ENCODE results near the gene CHCHD10.

Gene CHCHD10

GRCh38 chr22:23781065-23781464 lies 13.3 kb upstream of the CHCHD10 start:
- Mint-ChIP-seq H3K9me3 (no peaks in the 10 kb centered on the region), H3K27me3 (ENCODE audit: low read depth, poor library complexity) (no peaks in the 10 kb centered on the region), H3K4me1 (peaks cover 20% of the 10 kb centered on the region), H3K27ac (no peak overlapping the region), H3K4me3 (no peak overlapping the region), H3K36me3 (ENCODE audit: low read depth) (no peaks in the 10 kb centered on the region)
- no peak for DNase-seq
- TF ChIP-seq CTCF (IDR thresholded peaks at IDR 0.05) = no peak

DNA sequence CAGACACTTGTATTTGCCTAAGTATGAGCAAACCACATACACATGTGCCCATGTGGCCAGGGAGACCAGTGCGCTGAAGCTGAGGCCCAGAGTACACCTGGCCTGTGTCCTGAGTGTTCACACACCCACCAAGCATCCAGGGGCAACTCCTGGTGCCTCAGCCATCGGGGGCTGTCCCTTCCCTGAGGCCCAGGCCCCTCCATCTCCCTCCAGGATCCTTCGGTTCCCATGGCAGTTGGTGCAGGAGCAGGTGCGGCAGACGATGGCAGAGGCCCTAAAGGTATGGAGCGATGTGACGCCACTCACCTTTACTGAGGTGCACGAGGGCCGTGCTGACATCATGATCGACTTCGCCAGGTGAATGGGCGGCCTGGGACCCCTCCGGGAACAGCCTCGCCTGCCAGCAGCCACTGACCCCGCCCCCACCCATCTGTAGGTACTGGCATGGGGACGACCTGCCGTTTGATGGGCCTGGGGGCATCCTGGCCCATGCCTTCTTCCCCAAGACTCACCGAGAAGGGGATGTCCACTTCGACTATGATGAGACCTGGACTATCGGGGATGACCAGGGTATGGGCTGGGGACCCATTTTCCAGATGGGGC lies 12.5 kb upstream of the CHCHD10 start:
- H3K9me3 Mint-ChIP-seq = no peaks in the 10 kb centered on the region
- H3K27ac Mint-ChIP-seq = no peak overlapping the region
- no peaks in the 10 kb centered on the region for H3K27me3 Mint-ChIP-seq (ENCODE audit: low read depth, poor library complexity)
- H3K4me3 Mint-ChIP-seq = no peak overlapping the region
- H3K36me3 Mint-ChIP-seq (ENCODE audit: low read depth) = no peaks in the 10 kb centered on the region
- H3K4me1 Mint-ChIP-seq = peaks cover 26% of the 10 kb centered on the region
- TF ChIP-seq CTCF (IDR thresholded peaks at IDR 0.05) = no peak
- DNase-seq = no peak

GRCh38 chr22:23779731-23780130 lies 12.0 kb upstream of the CHCHD10 start:
- peaks cover 29% of the 10 kb centered on the region for H3K4me1 Mint-ChIP-seq
- no peaks in the 10 kb centered on the region for H3K9me3 Mint-ChIP-seq
- no peak overlapping the region for H3K27ac Mint-ChIP-seq
- no peak overlapping the region for H3K4me3 Mint-ChIP-seq
- no peaks in the 10 kb centered on the region for H3K36me3 Mint-ChIP-seq (ENCODE audit: low read depth)
- no peak for TF ChIP-seq CTCF (IDR thresholded peaks at IDR 0.05)
- H3K27me3 Mint-ChIP-seq (ENCODE audit: low read depth, poor library complexity) = no peaks in the 10 kb centered on the region
- no peak for DNase-seq

- no peak for TF ChIP-seq CTCF (IDR thresholded peaks at IDR 0.05)
- DNase-seq = no peak
- H3K9me3 Mint-ChIP-seq = no peaks in the 10 kb centered on the region
- no peak overlapping the region for H3K27ac Mint-ChIP-seq
- H3K27me3 Mint-ChIP-seq (ENCODE audit: low read depth, poor library complexity) = no peaks in the 10 kb centered on the region
- no peaks in the 10 kb centered on the region for H3K36me3 Mint-ChIP-seq (ENCODE audit: low read depth)
- no peak overlapping the region for H3K4me3 Mint-ChIP-seq
- peaks cover 35% of the 10 kb centered on the region for H3K4me1 Mint-ChIP-seq
Observed at GRCh38 chr22:23779083-23779482, 11.3 kb upstream of the CHCHD10 start.

DNA sequence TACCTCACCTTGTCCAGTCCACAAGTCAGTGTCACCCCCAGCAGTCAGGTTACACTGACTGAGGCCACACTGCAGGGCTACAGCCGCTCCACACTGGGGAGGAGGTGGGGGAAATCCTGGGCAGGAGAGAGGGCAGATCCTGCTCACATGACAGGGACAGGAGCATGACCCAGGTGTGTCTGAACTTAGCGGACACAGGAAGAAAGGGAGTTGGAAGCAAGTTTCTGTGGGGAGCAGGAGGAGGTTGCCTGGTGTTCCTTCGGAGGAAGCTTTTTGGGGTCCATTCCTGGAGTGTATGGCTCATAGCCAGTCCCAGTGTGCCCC lies 10.8 kb upstream of the CHCHD10 start:
- Mint-ChIP-seq H3K4me1 (peaks cover 41% of the 10 kb centered on the region), H3K36me3 (ENCODE audit: low read depth) (no peaks in the 10 kb centered on the region), H3K27me3 (ENCODE audit: low read depth, poor library complexity) (peaks cover under 1% of the 10 kb centered on the region), H3K27ac (no peak overlapping the region), H3K9me3 (no peaks in the 10 kb centered on the region), H3K4me3 (no peak overlapping the region)
- TF ChIP-seq CTCF (IDR thresholded peaks at IDR 0.05) = no peak
- no peak for DNase-seq

DNA sequence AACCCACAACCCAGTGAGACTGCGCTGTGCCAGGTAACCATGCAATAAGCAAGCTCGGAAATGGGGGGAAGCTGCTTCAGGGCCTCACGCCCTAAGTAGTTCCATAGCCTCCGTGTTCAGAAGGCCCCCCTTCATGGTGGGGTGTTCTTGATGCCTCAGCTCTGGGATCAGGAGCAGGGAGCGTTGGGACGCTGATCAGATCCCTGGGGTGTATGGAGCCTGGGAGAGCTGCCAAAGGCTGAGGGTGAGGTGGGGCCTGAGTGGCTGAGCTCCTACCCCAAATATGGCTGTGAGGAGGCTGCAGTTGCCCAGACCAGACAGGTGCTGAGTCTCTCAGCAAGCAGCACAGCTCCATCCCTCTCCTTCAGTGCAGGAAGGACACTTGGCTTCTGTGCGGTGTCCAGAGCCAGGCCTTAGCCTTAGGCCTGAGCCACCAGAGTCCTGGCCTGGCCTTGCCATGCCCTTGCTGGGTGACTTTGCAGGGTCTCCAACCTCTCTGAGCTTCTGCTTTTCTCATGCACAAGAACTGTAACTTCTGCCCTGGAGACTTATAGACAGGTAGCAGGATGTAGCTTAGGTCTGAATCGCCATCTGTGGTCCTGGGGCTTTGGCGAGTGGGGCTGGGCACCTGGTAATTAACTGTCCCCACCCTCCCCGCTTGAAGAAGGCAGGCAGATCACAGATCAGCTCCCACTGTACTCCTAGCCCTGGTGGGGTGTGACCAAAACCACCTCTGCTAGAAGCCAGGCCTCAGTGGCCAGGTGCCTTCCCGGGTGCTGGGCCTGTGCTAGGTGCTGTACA lies 10.2 kb upstream of the CHCHD10 start:
- Mint-ChIP-seq H3K27me3 (ENCODE audit: low read depth, poor library complexity) (peaks cover 6% of the 10 kb centered on the region), H3K27ac (no peak overlapping the region), H3K4me1 (peaks cover 46% of the 10 kb centered on the region), H3K36me3 (ENCODE audit: low read depth) (no peaks in the 10 kb centered on the region), H3K4me3 (no peak overlapping the region), H3K9me3 (no peaks in the 10 kb centered on the region)
- no peak for TF ChIP-seq CTCF (IDR thresholded peaks at IDR 0.05)
- no peak for DNase-seq

All from nephron progenitor cell (in vitro differentiated cells).